ENCODE data around the gene TNFRSF18.
A peak's percentile ranks its signal among the peaks of the same experiment; 100 is the strongest.

DNA sequence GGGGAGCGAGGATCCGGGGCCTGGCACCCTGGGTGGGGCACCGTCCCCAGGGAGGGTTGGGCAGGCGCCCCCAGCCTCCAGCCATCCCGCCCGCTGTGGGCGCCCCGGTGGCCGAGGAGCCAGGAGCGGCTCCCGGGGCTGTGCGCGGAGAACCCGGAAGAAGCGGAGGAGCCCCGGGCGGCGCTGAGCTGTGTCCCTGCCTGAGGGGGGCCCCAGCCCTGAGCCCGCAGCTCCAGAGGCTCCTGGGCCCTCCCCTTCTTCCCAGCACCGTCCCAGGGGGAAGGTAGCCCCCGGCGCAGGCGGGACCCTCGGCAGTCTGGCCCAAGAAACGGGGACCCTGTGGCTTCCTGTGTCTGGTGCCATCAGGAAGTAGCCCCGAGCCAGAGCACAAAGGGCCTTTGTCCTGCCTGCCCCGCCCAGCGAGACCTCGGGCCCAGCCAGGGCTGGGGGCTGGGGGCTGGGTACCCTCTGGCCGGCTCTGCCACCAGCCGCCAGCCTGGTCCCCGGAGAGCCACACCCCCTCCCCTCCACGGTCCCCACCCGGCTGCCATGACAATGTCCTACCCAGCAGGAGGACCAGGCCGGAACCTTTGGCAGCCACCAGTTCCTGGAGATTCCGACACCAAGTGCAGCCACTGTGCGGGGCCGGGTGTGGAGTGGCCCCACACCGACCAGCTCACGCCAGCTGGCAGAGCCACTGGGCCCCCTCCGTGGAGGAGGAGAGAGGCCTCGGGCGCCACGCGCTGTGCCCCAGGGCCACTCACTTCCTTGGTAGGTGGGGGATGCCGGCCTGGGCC, 48.3 kb downstream of the TNFRSF18 start:
- TF ChIP-seq POLR2A (IDR thresholded peaks at IDR 0.05; ENCODE audit: low read depth, low read length) = peak; percentile 14
- TF ChIP-seq, protein P1, sequence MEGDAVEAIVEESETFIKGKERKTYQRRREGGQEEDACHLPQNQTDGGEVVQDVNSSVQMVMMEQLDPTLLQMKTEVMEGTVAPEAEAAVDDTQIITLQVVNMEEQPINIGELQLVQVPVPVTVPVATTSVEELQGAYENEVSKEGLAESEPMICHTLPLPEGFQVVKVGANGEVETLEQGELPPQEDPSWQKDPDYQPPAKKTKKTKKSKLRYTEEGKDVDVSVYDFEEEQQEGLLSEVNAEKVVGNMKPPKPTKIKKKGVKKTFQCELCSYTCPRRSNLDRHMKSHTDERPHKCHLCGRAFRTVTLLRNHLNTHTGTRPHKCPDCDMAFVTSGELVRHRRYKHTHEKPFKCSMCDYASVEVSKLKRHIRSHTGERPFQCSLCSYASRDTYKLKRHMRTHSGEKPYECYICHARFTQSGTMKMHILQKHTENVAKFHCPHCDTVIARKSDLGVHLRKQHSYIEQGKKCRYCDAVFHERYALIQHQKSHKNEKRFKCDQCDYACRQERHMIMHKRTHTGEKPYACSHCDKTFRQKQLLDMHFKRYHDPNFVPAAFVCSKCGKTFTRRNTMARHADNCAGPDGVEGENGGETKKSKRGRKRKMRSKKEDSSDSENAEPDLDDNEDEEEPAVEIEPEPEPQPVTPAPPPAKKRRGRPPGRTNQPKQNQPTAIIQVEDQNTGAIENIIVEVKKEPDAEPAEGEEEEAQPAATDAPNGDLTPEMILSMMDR (IDR thresholded peaks at IDR 0.05; ENCODE audit: extremely low read depth in 1 of 2, insufficient read depth in 1 of 2, low read depth in 1 of 2, low read length in 2 of 2) = no peak
- TF ChIP-seq, protein P2, sequence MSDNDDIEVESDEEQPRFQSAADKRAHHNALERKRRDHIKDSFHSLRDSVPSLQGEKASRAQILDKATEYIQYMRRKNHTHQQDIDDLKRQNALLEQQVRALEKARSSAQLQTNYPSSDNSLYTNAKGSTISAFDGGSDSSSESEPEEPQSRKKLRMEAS (IDR thresholded peaks at IDR 0.05; ENCODE audit: insufficient read depth, insufficient read length) = no peak
- no peak for TF ChIP-seq MYC (IDR thresholded peaks at IDR 0.05; ENCODE audit: low read depth, low read length)
- TF ChIP-seq POLR2AphosphoS5 (IDR thresholded peaks at IDR 0.05; ENCODE audit: insufficient read depth, low read depth, low read length) = no peak

Data from endothelial cell of umbilical vein (primary cell).